Left ventricle myocardium superior (tissue), 1 donor: ENCODE measurements around the gene ZFPM1. TPM values are rescaled to one million over a fixed set of nuclear protein-coding genes. Genes with fewer than 3 reads are reported as not detected.

Experiments
- ATAC-seq: fragments of 200-7000 bp; cut with Tn5 transposase; one replicate; pipeline ENCODE4 v1.9.1; 2020; ENCODE audit warnings: mild to moderate bottlenecking, moderate library complexity
- DNase-seq: peaks from one replicate; pipeline ENCODE4 v3.0.0-alpha.2; 2020
- intact Hi-C: fragments of 100-400 bp; cut with micrococcal nuclease; formaldehyde crosslinking; loops from one replicate; pipeline ENCODE4 v1.11.0; 2022
- total RNA-seq: library from RNA; stranded (reverse); fragmentation: NEBNext Ultra II Directional; extraction: Animal tissue kit (Norgen Biotek cat#: 25700); gene quantifications from one replicate; pipeline ENCODE4 v1.2.1, GENCODE V29; 2021
- donor health status: DM: no; HTN: yes; CAD: no; lungs with severe emphysema.

The ZFPM1 gene
- total RNA-seq, 1 donor from 2014 or later, result 3.5 TPM

DNA sequence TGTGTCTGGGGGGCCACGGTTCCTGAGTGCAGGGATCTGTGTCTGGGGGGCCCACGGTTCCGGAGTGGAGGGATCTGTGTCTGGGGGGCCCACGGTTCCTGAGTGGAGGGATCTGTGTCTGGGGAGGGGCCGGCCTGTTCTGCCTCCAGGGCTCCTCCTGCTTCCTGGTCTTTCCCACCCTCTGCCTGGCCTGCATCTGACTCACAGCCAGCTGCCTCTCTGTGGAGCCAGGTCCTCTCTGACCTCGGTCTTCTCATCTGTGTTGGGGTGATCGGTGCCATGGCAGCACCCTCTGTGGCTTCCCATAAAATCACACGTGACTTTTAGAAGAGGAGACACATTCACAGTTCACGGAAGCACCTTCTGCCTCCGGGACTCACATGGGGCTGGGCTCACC lies 50.3 kb downstream of the ZFPM1 start:
- ATAC-seq (no peak), DNase-seq (no peak)
- intact Hi-C loops, result no loop called here

DNA sequence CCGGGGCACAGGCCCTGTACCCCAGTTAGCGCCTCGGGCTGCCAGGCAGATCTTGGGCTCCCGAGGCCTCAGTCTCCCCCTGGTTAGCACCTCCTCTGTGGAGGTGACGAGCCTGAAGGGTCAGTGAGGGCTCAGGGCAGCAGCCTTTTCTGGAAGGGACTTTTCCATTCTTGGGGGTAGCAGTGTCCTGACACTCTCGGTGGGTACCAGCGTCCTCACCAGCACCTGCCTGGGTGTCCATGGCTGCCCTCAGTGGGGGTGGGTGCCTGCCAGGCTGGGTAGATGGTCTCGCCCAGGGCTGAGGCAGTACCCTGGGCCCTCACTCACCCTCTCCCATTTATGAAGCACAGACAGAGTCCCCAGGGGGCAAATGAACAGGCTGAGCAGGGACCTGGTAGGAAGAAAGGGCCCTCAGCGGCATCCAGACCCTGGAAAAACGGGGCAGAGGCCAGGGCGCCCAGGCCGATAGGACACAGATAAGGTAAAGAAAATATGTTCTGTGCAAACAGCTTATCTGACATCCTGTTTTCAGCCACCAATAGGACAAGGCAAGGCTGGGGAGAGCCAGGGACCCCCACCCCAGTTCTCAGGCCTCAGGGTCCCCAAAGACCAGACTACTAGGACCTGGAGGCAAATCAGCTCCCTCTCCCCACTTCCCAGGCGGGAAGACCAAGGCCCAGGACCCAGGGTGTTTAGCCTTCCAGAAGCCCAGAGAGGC lies 50.9 kb downstream of the ZFPM1 start:
- no peak for DNase-seq
- intact Hi-C loops, result no loop called here
- no peak for ATAC-seq

- intact Hi-C loops, result no loop called here
- DNase-seq (no peak), ATAC-seq (no peak)
These were observed 51.7 kb downstream of the ZFPM1 start for GRCh38 chr16:88504489-88505404.

GRCh38 chr16:88505405-88506082 lies 52.5 kb downstream of the ZFPM1 start:
- peak; percentile 61 for DNase-seq
- ATAC-seq, result peak; percentile 20
- intact Hi-C loops, result no loop called here

GRCh38 chr16:88506723-88507122 lies 53.6 kb downstream of the ZFPM1 start:
- DNase-seq (no peak), ATAC-seq (no peak)
- intact Hi-C loops, result no loop called here

GRCh38 chr16:88507231-88507743 lies 54.2 kb downstream of the ZFPM1 start:
- intact Hi-C loops, result no loop called here
- ATAC-seq, result no peak
- no peak for DNase-seq

DNA sequence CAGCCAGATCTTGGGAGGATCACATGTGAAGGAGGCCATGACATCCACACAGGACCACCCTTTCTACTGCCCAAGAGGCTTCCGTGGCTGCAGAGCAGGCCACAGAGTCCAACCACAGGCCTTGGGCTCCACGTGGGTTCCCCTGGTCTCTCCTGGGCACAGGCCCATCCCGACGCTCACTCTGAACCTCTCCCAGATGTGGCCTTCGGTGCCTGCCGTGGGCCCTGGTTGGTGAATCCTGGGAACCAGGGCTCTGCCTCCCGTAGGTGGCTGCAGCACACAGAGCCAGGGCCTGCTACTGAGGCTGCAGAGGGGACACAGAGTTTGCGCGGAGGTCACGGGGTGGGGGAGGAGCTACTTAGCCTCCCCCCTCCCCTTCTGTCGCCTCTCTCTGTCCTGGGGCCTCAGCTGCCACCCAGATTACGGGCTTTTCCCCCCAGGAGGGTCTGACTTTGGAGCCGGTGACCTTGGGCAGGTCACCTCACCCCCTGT lies 55.3 kb downstream of the ZFPM1 start:
- intact Hi-C loops, result no loop called here

GRCh38 chr16:88508868-88509748 lies 56.0 kb downstream of the ZFPM1 start:
- DNase-seq, result no peak
- intact Hi-C loops, result no loop called here
- ATAC-seq, result no peak

More for the DNA sequence above, 55.3 kb downstream of the ZFPM1 start:
- ATAC-seq, result no peak
- DNase-seq, result no peak

GRCh38 chr16:88509749-88510069 lies 56.6 kb downstream of the ZFPM1 start:
- no peak for DNase-seq
- no peak for ATAC-seq
- intact Hi-C loops, result no loop called here

GRCh38 chr16:88510091-88510994 lies 57.3 kb downstream of the ZFPM1 start:
- DNase-seq (no peak), ATAC-seq (no peak)
- intact Hi-C loops, result no loop called here

- ATAC-seq, result no peak
- DNase-seq, result no peak
- intact Hi-C loops, result no loop called here
These were observed 58.0 kb downstream of the ZFPM1 start for GRCh38 chr16:88511060-88511459.

DNA sequence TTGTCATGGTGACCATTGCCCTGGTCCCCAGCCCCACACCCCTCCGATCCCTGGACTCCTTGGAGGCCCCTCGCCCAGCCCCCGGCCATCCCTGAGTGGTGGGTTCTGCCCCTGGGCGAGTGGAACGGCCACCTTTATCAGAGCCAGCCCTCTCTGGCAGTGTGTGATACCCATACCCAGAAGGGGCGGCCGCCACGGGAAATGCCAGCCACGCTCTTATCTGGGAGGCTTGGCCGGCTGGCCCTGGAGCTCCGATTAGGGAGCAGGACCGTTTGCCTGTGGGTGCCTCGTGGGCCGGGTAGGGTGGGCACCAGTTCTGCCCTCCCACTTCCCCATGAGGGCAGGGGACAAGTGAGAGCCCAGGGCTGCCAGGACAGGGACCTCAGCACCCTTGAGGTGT lies 58.8 kb downstream of the ZFPM1 start:
- intact Hi-C loops, result no loop called here
- no peak for ATAC-seq

GRCh38 chr16:88512728-88513696 lies 59.9 kb downstream of the ZFPM1 start:
- intact Hi-C loops, result no loop called here
- ATAC-seq, result no peak
- no peak for DNase-seq

More for the DNA sequence above, 58.8 kb downstream of the ZFPM1 start:
- no peak for DNase-seq

GRCh38 chr16:88514070-88514469 lies 61.0 kb downstream of the ZFPM1 start:
- ATAC-seq, result no peak
- DNase-seq, result no peak
- intact Hi-C loops, result no loop called here

DNA sequence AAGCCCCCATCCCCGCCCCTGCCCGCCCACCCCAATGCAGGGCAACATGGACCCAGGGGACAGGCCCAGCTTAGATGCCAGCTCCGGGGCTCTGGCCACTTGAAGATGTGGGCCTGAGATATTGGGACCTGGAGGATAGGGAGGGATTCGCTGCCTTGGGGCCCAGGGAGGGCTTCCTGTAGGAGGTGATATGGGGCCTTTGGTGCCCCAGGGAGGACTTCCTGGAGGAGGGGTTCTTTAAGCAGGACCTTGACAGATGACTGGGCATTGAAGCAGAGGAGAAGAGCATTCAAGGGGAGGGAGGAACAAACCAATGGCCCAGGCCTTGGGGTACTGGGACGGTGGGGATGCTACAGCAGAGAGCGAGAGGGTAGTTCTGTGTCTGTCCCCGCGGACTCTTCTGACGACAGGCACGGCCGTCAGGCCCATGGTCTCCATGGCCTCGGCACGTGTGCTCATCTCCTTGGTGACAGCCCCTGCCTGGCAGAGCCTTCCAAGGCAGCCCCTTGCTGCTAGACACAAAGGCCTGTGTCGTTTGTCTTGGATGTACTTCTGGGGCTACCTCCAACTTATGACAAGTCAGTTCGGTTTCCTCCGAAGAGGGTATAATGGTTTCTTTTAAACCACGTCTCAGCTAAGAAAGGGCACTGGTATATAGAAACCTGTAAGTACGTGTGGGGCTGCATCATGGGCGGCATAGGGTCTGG lies 61.6 kb downstream of the ZFPM1 start:
- intact Hi-C loops, result no loop called here
- ATAC-seq (no peak), DNase-seq (no peak)

DNA sequence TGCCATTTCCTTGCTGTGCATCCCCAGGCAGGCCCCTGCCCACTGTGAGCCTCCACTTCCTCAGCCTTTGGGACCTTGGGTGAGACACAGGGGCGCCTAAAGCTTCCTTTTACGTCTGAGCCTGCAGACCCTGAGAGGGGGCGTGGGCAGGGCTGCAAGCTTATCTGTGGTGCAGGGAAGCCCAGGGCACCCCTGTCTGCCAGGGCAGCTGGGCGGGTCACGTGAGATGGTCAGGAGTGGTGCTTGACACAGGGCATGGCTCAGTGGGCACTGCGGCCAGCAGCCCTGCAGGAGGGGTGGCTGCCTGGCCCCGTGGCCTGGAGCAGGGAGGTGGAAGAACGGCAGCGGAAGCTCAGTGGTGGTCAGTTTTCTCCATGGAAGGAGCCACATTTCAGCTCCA lies 62.3 kb downstream of the ZFPM1 start:
- ATAC-seq, result no peak
- DNase-seq, result no peak
- intact Hi-C loops, result no loop called here
